Measurements from ENCODE around the gene PRKG1. TPM values are rescaled to one million over a fixed set of nuclear protein-coding genes. Genes with fewer than 3 reads are reported as not detected.

The PRKG1 gene
- total and polyA plus RNA-seq, 2 of the 4 experiments (the other 2 are of a cell fraction): 3.5 to 18.3 TPM

- Histone ChIP-seq H2BK120ac (ENCODE audit: low read depth, low read length) (no peak overlapping the region), H3K18ac (ENCODE audit: low read depth, low read length) (no peak overlapping the region), H3K56ac (ENCODE audit: extremely low read depth, insufficient read depth, low read length) (no peak overlapping the region), H2AK5ac (ENCODE audit: low read depth, low read length) (no peak overlapping the region), H3K4me2 (ENCODE audit: low read depth, low read length) (no peak overlapping the region), H3K4me3 (ENCODE audit: insufficient read depth, low read depth, low read length) (no peak overlapping the region), H3K27ac (ENCODE audit: insufficient read depth, low read length) (no peak overlapping the region), H3K79me1 (ENCODE audit: low read depth in 1 of 2, low read length in 2 of 2) (no peaks in the 10 kb centered on the region), H2AK9ac (replicated peaks; ENCODE audit: low read depth, low read length, poor library complexity) (no peak overlapping the region), H4K91ac (ENCODE audit: insufficient read depth, low read depth, low read length) (no peak overlapping the region), H3K9me3 (ENCODE audit: control insufficient read depth, insufficient read depth, low read length) (peaks cover 4% of the 10 kb centered on the region; the same call in 1 of the 2 replicates), H2AFZ (replicated peaks; ENCODE audit: low read length, poor library complexity) (peak overlapping the region; percentile 32), H2BK15ac (ENCODE audit: low read depth, low read length) (no peak overlapping the region), H4K20me1 (ENCODE audit: insufficient read depth, low read length) (no peaks in the 10 kb centered on the region), H3K14ac (replicated peaks; ENCODE audit: low read depth, low read length) (no peak overlapping the region), H4K8ac (ENCODE audit: low read depth in 2 of 2, low read length in 2 of 2) (no peak overlapping the region), H2BK5ac (ENCODE audit: low read depth, low read length, poor library complexity, severe bottlenecking) (no peak overlapping the region), H3K27me3 (ENCODE audit: control insufficient read depth, insufficient read depth, low read length) (no peaks in the 10 kb centered on the region), H3K23ac (ENCODE audit: low read depth, low read length) (no peak overlapping the region), H3K9me1 (ENCODE audit: insufficient read depth, low read length) (no peaks in the 10 kb centered on the region), H3K4ac (ENCODE audit: low read depth, low read length) (no peak overlapping the region), H2BK20ac (ENCODE audit: low read depth, low read length) (no peak overlapping the region), H4K5ac (ENCODE audit: low read depth, low read length) (no peak overlapping the region), H3K36me3 (ENCODE audit: control insufficient read depth, insufficient read depth, low read length) (no peaks in the 10 kb centered on the region), H3K4me1 (ENCODE audit: control insufficient read depth, insufficient read depth, low read length) (no peaks in the 10 kb centered on the region), H3K9ac (ENCODE audit: low read depth, low read length) (no peak overlapping the region)
- no peak for ATAC-seq (ENCODE audit: low read depth)
- intact Hi-C loops (cut with micrococcal nuclease): no loop called here
- dilution Hi-C loops (cut with HindIII; ENCODE audit: low sequenced_read_pairs, unreplicated experiment): no loop called here
- ChIA-PET POLR2A (ENCODE audit: unreplicated experiment) (no interaction called here), CTCF (no interaction called here)
- no TSS peak for BruUV-seq (replicated peaks)
- WGBS, 2 experiments (ENCODE audit: extremely low coverage in 2 of 2, insufficient read length in 1 of 2): 89% methylated on average over 16 of the region's 27 CpGs; no CpG with 5 or more reads in 1 of the 2 experiments
- DNase-seq: no peak
- in situ Hi-C loops (cut with MboI; ENCODE audit: low sequenced_read_pairs): no loop called here
- TF ChIP-seq ELK1 (IDR thresholded peaks at IDR 0.05; ENCODE audit: borderline replicate concordance, low read depth, low read length) (no peak), RCOR1 (IDR thresholded peaks at IDR 0.05; ENCODE audit: insufficient replicate concordance, low read length) (no peak), MXI1 (IDR thresholded peaks at IDR 0.05; ENCODE audit: borderline replicate concordance, low read depth, low read length) (no peak), RAD21 (IDR thresholded peaks at IDR 0.05; ENCODE audit: low read length) (no peak), CHD1 (IDR thresholded peaks at IDR 0.05; ENCODE audit: low read depth, low read length) (no peak), BHLHE40 (IDR thresholded peaks at IDR 0.05; ENCODE audit: low read depth, low read length) (no peak), CTCF (conservative IDR thresholded peaks at IDR 0.05; ENCODE audit: low read depth, low read length) (no peak), POLR2A (IDR thresholded peaks at IDR 0.05; ENCODE audit: low read depth, low read length) (no peak), MAZ (IDR thresholded peaks at IDR 0.05; ENCODE audit: borderline replicate concordance, low read depth, low read length) (no peak), CEBPB (IDR thresholded peaks at IDR 0.05; ENCODE audit: low read depth, low read length) (no peak), FOS (IDR thresholded peaks at IDR 0.05; ENCODE audit: low read depth, low read length) (no peak), SMC3 (IDR thresholded peaks at IDR 0.05; ENCODE audit: low read depth, low read length) (no peak), NFE2L2 (IDR thresholded peaks at IDR 0.05; ENCODE audit: low read depth, low read length) (no peak), USF2 (IDR thresholded peaks at IDR 0.05; ENCODE audit: low read depth, low read length) (no peak), RFX5 (IDR thresholded peaks at IDR 0.05; ENCODE audit: low read depth, low read length) (no peak)
Observed at GRCh38 chr10:52346394-52347326, 1272.4 kb downstream of the PRKG1 start.
